Measurements from ENCODE around the gene WIPF2. TPM values are rescaled to one million over a fixed set of nuclear protein-coding genes. Genes with fewer than 3 reads are reported as not detected.
"Not testable (repeated sequence)": the region's sequence is repeated elsewhere in the genome, so short reads cannot be mapped to it uniquely, and the experiment has no call there.

Gene WIPF2
- total and polyA plus RNA-seq, 9 donors: 6.1 to 27.8 (median 18.4) TPM

DNA sequence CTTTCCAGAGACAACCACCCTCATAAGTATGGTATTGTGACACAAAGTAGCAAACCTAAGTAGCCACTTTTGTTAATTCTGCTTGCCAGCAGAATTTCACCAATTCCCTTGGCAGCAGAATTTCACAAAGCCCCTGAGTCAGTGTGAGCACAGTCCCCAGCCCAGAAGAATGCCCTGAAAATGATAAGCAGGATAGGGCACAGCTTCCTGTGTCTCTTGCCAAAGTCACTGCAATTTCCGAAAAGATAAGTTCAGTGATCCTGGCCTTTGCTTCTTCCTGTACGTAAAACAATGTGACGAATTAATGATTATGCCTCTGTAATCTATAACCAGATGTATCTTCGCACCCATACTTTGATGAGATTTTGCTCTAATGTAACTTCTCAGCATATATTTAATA lies 16.0 kb upstream of the WIPF2 start:
- TF ChIP-seq CTCF (IDR thresholded peaks at IDR 0.05) (no peak), POLR2A (IDR thresholded peaks at IDR 0.05) (no peak), EP300 (IDR thresholded peaks at IDR 0.05) (no peak)
- WGBS, 3 donors: 72 to 73% (median 72%) methylated on average over 4 of the region's 4 CpGs

GRCh38 chr17:40206193-40206592 lies 12.9 kb upstream of the WIPF2 start:
- DNase-seq; H3K9me3 ChIP-seq; H3K27ac ChIP-seq; H3K27me3 ChIP-seq; H3K4me3 ChIP-seq; H3K4me1 ChIP-seq (ENCODE audit: insufficient read depth); H3K36me3 ChIP-seq: not testable (repeated sequence)
- intact Hi-C loops (cut with DNase I): loop anchor here in 1 of 4 donors (10.0 kb wide), 1 partner anchor 149 kb away; no protein-coding TSS in a partner anchor
- WGBS, 3 donors: 93 to 97% (median 94%) methylated on average over 8 of the region's 8 CpGs

More for the DNA sequence above, 16.0 kb upstream of the WIPF2 start:
- Histone ChIP-seq H3K4me3 (no peak overlapping the region), H3K9me3 (no peaks in the 10 kb centered on the region), H3K27me3 (no peaks in the 10 kb centered on the region), H3K36me3 (no peaks in the 10 kb centered on the region), H3K27ac (no peak overlapping the region), H3K4me1 (ENCODE audit: insufficient read depth) (no peaks in the 10 kb centered on the region)
- intact Hi-C loops (cut with DNase I): loop anchor here in 3 of 4 donors (5.0 to 10.0 kb wide), 3 partner anchors 149 to 154 kb away; no protein-coding TSS in a partner anchor
- DNase-seq: no peak

- Histone ChIP-seq H3K9me3 (no peaks in the 10 kb centered on the region), H3K36me3 (no peaks in the 10 kb centered on the region), H3K27ac (no peak overlapping the region), H3K4me3 (no peak overlapping the region), H3K27me3 (no peaks in the 10 kb centered on the region), H3K4me1 (ENCODE audit: insufficient read depth) (no peaks in the 10 kb centered on the region)
- TF ChIP-seq EP300 (IDR thresholded peaks at IDR 0.05) (no peak), CTCF (IDR thresholded peaks at IDR 0.05) (no peak), POLR2A (IDR thresholded peaks at IDR 0.05) (no peak)
- intact Hi-C loops (cut with DNase I): loop anchor here in 2 of 4 donors (10.0 kb wide), 2 partner anchors 75 to 145 kb away; partner anchors contain the start of gene CDC6 (in 1 of the 2)
- 20 to 32% (median 26%) methylated on average over 2 of the region's 2 CpGs for WGBS, 3 donors
- DNase-seq: no peak
These were observed 9.6 kb upstream of the WIPF2 start for GRCh38 chr17:40209404-40210093.

- 68 to 77% (median 73%) methylated on average over 6 of the region's 6 CpGs for WGBS, 3 donors
- H3K4me1 ChIP-seq (ENCODE audit: insufficient read depth); H3K27me3 ChIP-seq; DNase-seq; H3K36me3 ChIP-seq; H3K4me3 ChIP-seq; H3K9me3 ChIP-seq; H3K27ac ChIP-seq: not testable (repeated sequence)
- intact Hi-C loops (cut with DNase I): loop anchor here in 1 of 4 donors (10.0 kb wide), 1 partner anchor 71 kb away; the partner anchor contains the start of gene CDC6
These were observed 5.2 kb upstream of the WIPF2 start for GRCh38 chr17:40213914-40214313.

GRCh38 chr17:40218006-40218739 lies 931 bp upstream of the WIPF2 start:
- 69 to 78% (median 70%) methylated on average over 7 of the region's 7 CpGs for WGBS, 3 donors
- no peak overlapping the region for H3K27ac ChIP-seq
- peak overlapping the region; percentile 78 for H3K4me3 ChIP-seq
- H3K27me3 ChIP-seq: no peaks in the 10 kb centered on the region
- TF ChIP-seq CTCF (IDR thresholded peaks at IDR 0.05) (no peak), POLR2A (IDR thresholded peaks at IDR 0.05) (no peak), EP300 (IDR thresholded peaks at IDR 0.05) (no peak)
- intact Hi-C loops (cut with DNase I): loop anchor here in 1 of 4 donors (10.0 kb wide), 1 partner anchor 67 kb away; the partner anchor contains the start of gene CDC6
- no peaks in the 10 kb centered on the region for H3K9me3 ChIP-seq
- DNase-seq: no peak
- peaks cover 5% of the 10 kb centered on the region for H3K4me1 ChIP-seq (ENCODE audit: insufficient read depth)
- no peaks in the 10 kb centered on the region for H3K36me3 ChIP-seq

All from ovary (tissue), 9 donors.